NCI-H146 treated with DMSO at 0.1 percent for 48 hours (cell line): ENCODE measurements around the gene PHOSPHO1.
A peak's percentile ranks its signal among the peaks of the same experiment; 100 is the strongest.
"Not testable (repeated sequence)": the region's sequence is repeated elsewhere in the genome, so short reads cannot be mapped to it uniquely, and the experiment has no call there.

ENCODE experiments used
- DNase-seq: peaks from one replicate; lab custom pipeline; 2025; ENCODE audit not compliant: unreplicated experiment; lab: John Stamatoyannopoulos, UW

The PHOSPHO1 gene

DNA sequence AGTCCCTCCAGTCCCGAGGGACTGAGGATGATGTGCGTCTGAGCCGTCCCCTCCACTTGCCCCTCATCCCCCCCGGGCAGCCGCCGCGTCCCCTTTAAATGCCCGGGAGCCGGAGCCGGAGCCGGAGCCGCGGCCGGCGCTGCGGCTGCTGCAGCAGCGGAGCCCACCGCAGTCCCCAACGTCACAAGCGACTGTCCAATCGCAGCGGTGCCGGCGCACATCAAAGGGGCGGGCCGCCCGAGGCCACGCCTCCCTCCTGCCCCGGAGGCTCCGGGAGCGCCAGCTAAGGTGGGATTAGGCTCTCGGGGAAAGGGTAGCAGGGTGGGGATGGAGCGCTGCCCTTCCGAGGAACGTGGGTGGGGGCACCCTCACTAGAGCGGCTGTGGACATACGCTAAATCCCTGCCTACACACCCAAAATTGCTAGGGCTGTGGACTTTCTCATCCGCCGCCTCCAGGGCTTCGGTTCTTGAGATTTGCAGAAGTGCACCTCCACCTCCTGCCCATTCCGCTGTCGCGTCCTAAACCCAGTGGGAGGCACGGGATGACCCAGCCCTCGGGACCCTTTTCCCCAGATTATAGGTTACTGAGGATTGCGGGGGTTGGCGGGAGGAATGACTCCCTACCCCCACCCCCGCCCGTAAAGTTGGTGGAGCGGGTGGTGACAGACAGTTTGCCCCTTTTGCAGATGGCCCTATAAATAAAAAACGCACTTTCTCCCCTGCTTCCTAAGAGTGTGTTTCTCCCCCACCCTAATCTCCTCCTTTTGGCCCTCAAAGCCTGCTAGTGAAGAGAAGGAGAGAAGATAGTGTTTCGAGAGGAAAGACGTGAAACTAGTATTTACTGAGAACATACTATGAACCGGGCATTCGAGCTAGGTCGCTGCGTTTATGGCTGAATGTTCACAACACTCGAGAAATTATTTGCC lies at the start of gene PHOSPHO1:
TSS of gene PHOSPHO1 (minus strand) at position 152 of the 927 bp plus-strand sequence. CDS start 4,096 bp downstream, outside the sequence.
- DNase-seq = peak; percentile 33

- DNase-seq = no peak
Measured at GRCh38 chr17:49280061-49280460, 49.5 kb upstream of the PHOSPHO1 start.

DNA sequence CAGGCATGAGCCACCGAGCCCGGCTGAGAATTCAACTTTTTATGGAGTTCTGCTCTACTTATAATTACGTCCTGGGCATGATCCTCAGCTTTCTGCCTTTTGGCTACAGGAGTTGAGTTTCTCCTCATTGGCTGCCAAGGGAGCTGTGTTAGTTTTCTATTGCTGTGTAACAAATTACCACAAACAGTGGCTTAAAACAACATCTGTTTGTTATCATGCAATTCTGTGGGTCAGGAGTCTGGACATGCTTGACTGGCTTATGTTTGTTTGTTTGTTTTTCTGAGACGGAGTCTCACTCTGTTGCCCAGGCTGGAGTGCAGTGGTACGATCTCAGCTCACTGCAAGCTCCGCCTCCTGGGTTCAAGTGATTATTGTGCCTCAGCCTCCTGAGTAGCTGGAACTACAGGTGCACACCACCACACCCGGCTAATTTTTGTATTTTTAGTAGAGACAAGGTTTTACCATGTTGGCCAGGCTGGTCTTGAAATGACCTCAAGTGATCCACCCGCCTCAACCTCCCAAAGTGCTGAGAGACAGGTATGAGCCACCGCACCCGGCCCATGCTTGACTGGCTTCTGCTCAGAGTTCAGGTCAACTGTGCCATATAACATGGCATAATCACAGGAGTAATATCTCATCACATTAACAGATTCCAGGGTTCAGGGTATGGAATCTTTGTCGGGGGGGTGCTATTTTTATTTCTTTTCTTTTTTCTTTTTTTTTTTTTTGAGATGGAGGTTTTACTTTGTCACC lies 48.9 kb upstream of the PHOSPHO1 start:
- DNase-seq = not testable (repeated sequence)

GRCh38 chr17:49278076-49278475 lies 47.5 kb upstream of the PHOSPHO1 start:
- no peak for DNase-seq

- no peak for DNase-seq
Measured at GRCh38 chr17:49277638-49278037, 47.1 kb upstream of the PHOSPHO1 start.

- DNase-seq = not testable (repeated sequence)
Measured at GRCh38 chr17:49275981-49276380, 45.4 kb upstream of the PHOSPHO1 start.

GRCh38 chr17:49269356-49269755 lies 38.8 kb upstream of the PHOSPHO1 start:
- DNase-seq = no peak

GRCh38 chr17:49267912-49268311 lies 37.3 kb upstream of the PHOSPHO1 start:
- no peak for DNase-seq

DNA sequence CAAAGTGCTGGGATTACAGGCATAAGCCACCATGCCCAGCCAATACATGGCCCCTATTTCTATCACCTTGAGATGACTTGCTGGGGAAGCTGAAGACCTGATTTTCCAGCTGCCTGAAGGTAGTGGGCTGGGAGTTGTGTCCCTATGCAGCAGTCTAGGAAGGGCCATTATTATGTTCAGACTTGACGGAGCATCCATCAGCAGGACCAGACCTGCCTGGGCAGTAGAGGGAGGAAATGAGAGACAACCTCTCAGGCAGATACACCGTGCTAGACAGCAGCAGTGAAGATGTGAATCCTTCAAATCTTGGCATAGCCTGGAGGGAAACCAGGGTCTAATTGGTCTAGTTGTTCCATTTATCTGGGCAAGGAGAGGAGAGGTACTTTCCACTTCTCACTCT lies 35.6 kb upstream of the PHOSPHO1 start:
- DNase-seq = no peak

GRCh38 chr17:49261540-49261939 lies 31.0 kb upstream of the PHOSPHO1 start:
- DNase-seq = not testable (repeated sequence)

DNA sequence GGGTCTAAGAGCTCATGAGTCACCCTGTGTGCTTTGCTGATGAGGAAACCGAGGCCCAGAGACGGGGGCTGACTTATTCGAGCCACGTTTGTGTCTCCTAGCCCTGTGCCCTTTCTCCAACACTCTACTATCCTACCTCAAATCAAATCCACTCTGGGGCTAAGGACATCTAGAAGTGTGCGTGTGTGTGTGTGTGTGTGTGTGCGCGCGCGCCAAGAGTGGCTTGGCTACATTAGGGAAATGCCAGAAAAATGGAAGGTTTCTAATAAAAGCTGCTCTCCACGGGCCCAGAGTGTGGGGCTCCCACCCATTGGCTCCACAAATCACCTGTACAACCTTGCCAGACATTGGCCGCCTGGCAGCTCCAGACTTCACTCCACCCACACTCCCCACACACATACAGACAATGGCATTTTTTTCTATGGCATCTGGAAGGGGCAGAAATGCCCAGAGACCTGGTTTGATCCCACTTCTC lies 30.3 kb upstream of the PHOSPHO1 start:
- DNase-seq = no peak

- DNase-seq = no peak
Measured at GRCh38 chr17:49260011-49260816, 29.6 kb upstream of the PHOSPHO1 start.

DNA sequence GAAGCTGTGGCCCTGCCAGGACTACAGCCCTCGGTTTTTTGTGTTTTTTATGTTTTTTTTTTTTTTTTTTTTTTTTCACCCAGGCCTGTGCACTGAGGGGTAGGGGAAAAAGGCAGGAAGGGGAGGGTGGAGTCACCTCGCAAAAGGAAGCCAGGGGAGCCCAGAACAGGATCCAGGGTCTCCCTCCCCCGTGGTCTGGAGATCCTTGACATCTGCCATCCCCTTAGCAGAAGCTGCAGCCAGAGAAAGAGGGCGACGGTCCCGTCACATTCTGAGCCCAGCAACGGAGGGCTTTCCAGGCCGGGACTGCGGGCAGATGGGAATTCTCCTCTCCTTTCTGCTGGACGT lies 29.1 kb upstream of the PHOSPHO1 start:
- no peak for DNase-seq

DNA sequence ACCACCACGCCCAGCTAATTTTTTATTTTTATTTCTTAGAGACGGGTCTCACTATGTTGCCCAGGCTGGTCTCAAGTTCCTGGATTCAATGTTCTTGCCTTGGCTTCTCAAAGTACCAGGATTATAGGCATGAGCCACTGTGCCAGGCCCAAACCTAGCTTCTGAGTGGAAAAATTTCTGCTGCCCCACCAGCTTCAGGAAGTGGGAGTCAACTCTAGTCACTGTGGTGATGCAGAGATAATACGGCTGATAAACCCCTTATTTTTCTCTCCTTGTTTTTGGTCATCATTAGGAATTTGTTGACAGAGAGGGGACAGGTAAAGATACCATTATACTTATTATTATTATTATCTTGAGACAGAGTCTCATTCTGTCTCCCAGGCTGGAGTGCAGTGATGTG lies 27.8 kb upstream of the PHOSPHO1 start:
- DNase-seq = no peak

DNA sequence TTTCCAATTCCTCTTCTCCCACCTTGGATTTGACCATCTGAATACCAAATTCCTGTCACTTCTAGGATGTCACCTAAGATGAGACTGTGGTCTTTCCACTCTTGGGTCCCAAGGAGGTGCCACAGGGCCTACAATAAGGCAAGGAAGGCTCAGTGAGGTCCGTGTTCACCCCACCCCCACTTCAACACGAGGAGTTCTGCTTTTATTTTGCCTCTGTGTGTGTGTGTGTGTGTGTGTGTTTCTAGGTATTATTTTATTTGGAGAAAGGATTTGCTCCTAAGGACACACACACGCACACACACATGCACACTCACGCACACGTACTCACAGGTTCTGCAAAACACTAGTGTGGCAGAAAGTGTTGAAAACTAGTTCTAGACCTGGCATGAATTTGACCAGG lies 24.5 kb upstream of the PHOSPHO1 start:
- DNase-seq = no peak

- DNase-seq = no peak
Measured at GRCh38 chr17:49254066-49254465, 23.5 kb upstream of the PHOSPHO1 start.

DNA sequence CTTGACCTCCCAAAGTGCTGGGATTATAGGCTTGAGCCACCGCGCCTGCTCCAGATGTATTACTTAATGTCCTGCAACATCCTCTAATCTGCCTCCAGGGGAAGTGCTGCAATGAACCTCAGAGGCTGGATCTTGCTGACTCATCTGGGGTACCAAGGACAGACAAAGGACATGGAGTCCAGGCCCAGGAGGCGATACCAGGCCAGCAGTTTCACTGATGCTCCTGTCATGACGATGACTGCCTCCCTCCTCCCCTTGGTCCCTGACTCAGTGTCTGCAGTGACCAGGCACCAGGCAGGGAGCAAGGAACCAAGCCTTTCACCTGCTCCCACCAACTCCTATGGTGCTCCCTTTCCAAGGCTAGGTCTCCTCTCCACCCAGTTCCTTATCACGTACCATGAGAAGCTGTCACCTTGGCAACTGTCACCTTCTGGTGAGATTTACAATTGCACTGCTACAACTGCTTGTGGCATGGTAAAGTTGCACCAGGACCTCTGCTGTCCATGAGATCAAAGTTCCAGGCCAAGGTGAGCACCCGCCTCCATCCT lies 21.6 kb upstream of the PHOSPHO1 start:
- no peak for DNase-seq

DNA sequence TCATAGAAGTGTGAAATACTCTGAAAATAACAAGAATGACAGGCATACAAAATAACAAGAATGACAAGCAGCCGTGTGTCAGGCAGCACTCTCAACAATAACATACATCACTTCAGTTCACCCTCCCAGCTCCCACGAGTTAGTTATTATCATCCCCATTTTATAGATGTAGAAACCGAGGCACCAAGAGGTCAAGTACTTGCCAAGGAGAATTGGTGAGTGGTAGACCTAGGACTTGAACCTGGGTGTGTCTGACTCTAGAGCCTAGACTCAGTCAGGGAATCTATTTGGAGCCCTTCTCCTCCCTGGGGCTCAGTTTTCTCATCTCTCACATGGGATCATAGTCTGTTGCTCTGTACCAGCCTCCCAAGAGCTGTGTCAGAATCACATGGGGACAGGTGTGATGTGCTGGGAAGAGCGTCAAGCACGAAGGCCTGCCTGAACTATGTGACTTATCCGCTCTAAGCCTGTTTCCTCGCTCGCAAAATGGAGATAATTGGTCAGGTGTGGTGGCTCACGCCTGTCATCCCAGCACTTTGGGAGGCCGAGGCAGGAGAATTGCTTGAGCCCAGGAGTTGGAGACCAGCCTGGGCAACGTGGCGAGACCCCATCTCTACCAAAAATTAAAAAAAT lies 19.4 kb upstream of the PHOSPHO1 start:
- DNase-seq = no peak

- no peak for DNase-seq
Measured at GRCh38 chr17:49249292-49249794, 18.8 kb upstream of the PHOSPHO1 start.

DNA sequence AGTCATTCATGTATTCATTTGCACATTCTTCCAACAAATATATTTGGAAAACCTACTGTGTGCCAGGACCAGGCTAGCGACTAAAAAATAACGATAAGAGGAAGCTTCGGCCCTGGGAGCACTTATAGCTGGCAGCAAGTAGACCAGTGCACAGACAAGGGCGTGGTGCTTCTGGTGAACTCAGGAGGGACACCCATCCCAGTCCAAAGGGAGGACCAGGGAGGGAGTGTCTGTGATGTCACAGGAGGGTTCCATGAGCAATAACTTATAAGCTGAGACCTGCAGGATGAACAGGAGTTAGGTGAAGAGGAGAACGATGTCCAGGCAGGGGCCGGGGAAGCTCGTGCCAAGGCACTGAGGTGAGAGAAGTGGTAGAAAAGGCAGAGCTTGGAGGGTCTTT lies 17.4 kb upstream of the PHOSPHO1 start:
- DNase-seq = no peak
